ENCODE data around the gene FTSJ3. TPM values are rescaled to one million over a fixed set of nuclear protein-coding genes. Genes with fewer than 3 reads are reported as not detected.
"Not testable (repeated sequence)": the region's sequence is repeated elsewhere in the genome, so short reads cannot be mapped to it uniquely, and the experiment has no call there.

FTSJ3 gene
- total RNA-seq, 2 donors from 2014 or later, result 25.4 to 44.6 TPM

- Histone ChIP-seq H3K4me1 (no peaks in the 10 kb centered on the region), H3K9ac (ENCODE audit: low read depth in 2 of 2, low read length in 2 of 2) (no peak overlapping the region), H3K27me3 (no peaks in the 10 kb centered on the region), H3K9me3 (no peaks in the 10 kb centered on the region), H3K4me3 (no peak overlapping the region), H3K36me3 (no peaks in the 10 kb centered on the region), H3K27ac (no peak overlapping the region)
- no peak for TF ChIP-seq CTCF (IDR thresholded peaks at IDR 0.05)
- DNase-seq, result no peak
- intact Hi-C loops (cut with DNase I), result no loop called here
These were observed 31.8 kb upstream of the FTSJ3 start for GRCh38 chr17:63859257-63859656.

GRCh38 chr17:63856425-63856824 is 29.0 kb upstream of the FTSJ3 start:
- H3K9ac ChIP-seq (ENCODE audit: low read depth in 2 of 2, low read length in 2 of 2); H3K9me3 ChIP-seq; H3K27ac ChIP-seq; DNase-seq; H3K4me1 ChIP-seq; H3K4me3 ChIP-seq; intact Hi-C loops (cut with DNase I); H3K36me3 ChIP-seq; H3K27me3 ChIP-seq: not testable (repeated sequence)

GRCh38 chr17:63855185-63855584 is 27.7 kb upstream of the FTSJ3 start:
- Histone ChIP-seq H3K4me1 (no peaks in the 10 kb centered on the region), H3K4me3 (no peak overlapping the region), H3K27me3 (no peaks in the 10 kb centered on the region), H3K27ac (no peak overlapping the region), H3K9ac (ENCODE audit: low read depth in 2 of 2, low read length in 2 of 2) (no peak overlapping the region), H3K36me3 (no peaks in the 10 kb centered on the region), H3K9me3 (no peaks in the 10 kb centered on the region)
- intact Hi-C loops (cut with DNase I), result no loop called here
- no peak for DNase-seq
- no peak for TF ChIP-seq CTCF (IDR thresholded peaks at IDR 0.05)

GRCh38 chr17:63854709-63855108 is 27.2 kb upstream of the FTSJ3 start:
- H3K4me3 ChIP-seq, result no peak overlapping the region
- H3K27me3 ChIP-seq, result no peaks in the 10 kb centered on the region
- no peaks in the 10 kb centered on the region for H3K4me1 ChIP-seq
- intact Hi-C loops (cut with DNase I), result no loop called here
- DNase-seq, result no peak
- no peak overlapping the region for H3K27ac ChIP-seq
- no peak overlapping the region for H3K9ac ChIP-seq (ENCODE audit: low read depth in 2 of 2, low read length in 2 of 2)
- TF ChIP-seq CTCF (IDR thresholded peaks at IDR 0.05), result no peak
- H3K9me3 ChIP-seq, result no peaks in the 10 kb centered on the region
- H3K36me3 ChIP-seq, result no peaks in the 10 kb centered on the region

- intact Hi-C loops (cut with DNase I), result no loop called here
These were observed 25.8 kb upstream of the FTSJ3 start for GRCh38 chr17:63853260-63853659.

GRCh38 chr17:63850401-63850800 is 22.9 kb upstream of the FTSJ3 start:
- no peaks in the 10 kb centered on the region for H3K4me1 ChIP-seq
- no peak overlapping the region for H3K27ac ChIP-seq

More at GRCh38 chr17:63853260-63853659, 25.8 kb upstream of the FTSJ3 start:
- TF ChIP-seq CTCF (IDR thresholded peaks at IDR 0.05), result no peak
- Histone ChIP-seq H3K9me3 (no peaks in the 10 kb centered on the region), H3K36me3 (no peaks in the 10 kb centered on the region), H3K4me1 (no peaks in the 10 kb centered on the region), H3K4me3 (no peak overlapping the region), H3K9ac (ENCODE audit: low read depth in 2 of 2, low read length in 2 of 2) (no peak overlapping the region), H3K27me3 (no peaks in the 10 kb centered on the region), H3K27ac (no peak overlapping the region)
- no peak for DNase-seq

More at GRCh38 chr17:63850401-63850800, 22.9 kb upstream of the FTSJ3 start:
- H3K9me3 ChIP-seq, result no peaks in the 10 kb centered on the region
- intact Hi-C loops (cut with DNase I), result no loop called here
- H3K4me3 ChIP-seq, result no peak overlapping the region
- H3K9ac ChIP-seq (ENCODE audit: low read depth in 2 of 2, low read length in 2 of 2), result no peak overlapping the region
- no peaks in the 10 kb centered on the region for H3K36me3 ChIP-seq
- H3K27me3 ChIP-seq, result no peaks in the 10 kb centered on the region
- TF ChIP-seq CTCF (IDR thresholded peaks at IDR 0.05), result no peak
- no peak for DNase-seq

All from colonic mucosa (tissue), 4 donors.